Right lobe of liver (tissue), 4 donors: ENCODE measurements around the gene MPZL2.

Experiments used
- CTCF ChIP-seq, 4 donors: fragments of 200-600 bp in 3 of 4; fragments of 450-650 bp in 1 of 4; IDR thresholded peaks; one replicate each; pipeline versions ENCODE4 v1.5.1 to v1.8.0; 2016 to 2022; ENCODE audit warnings: antibody characterized with exemption in 4 of 4, mild to moderate bottlenecking in 2 of 4
- POLR2A ChIP-seq: fragments of 450-650 bp; IDR thresholded peaks from one replicate; pipeline ENCODE4 v1.6.1; 2017; ENCODE audit warnings: antibody characterized with exemption, mild to moderate bottlenecking
- donor health status: DM: no; HTN: no; CAD: no.
- donor health status: DM: no; HTN: no; CAD: no.
- donor health status: DM: no; HTN: yes; CAD: no.

GRCh38 chr11:118214210-118214914 lies 49.7 kb downstream of the MPZL2 start:
- TF ChIP-seq CTCF (IDR thresholded peaks at IDR 0.05), result no peak
- no peak for TF ChIP-seq POLR2A
